ENCODE data around the gene ZBTB7A.

DNA sequence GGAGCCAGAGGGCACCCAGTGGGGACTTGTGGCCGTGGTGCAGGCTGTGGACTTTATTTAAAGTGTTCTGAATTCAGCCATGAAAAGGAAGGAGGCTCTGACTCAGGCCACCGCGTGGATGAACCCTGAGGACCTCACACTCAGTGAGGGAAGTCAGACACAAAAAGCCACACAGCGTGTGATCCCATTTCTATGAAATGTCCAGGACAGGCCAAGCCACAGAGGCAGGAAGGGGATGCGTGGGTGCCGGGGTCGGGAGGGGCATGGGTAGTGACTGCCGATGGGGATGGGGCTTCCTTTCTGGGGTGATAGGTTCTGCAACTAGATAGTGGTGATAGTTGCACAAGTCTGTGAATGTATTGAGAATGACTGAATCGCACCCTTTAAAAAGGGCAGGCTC lies 8.7 kb upstream of the ZBTB7A start:
- TF ChIP-seq EZH2phosphoT487 (IDR thresholded peaks at IDR 0.05; ENCODE audit: insufficient read depth, low read depth) (no peak), EZH2 (IDR thresholded peaks at IDR 0.05; ENCODE audit: insufficient read depth, poor library complexity, severe bottlenecking) (no peak)
